ENCODE data around the gene DYNLT2B. TPM values are rescaled to one million over a fixed set of nuclear protein-coding genes. Genes with fewer than 3 reads are reported as not detected.

The DYNLT2B gene
- total and polyA plus RNA-seq, 8 donors, result 3.3 to 23.0 (median 12.8) TPM; not detected in 4

DNA sequence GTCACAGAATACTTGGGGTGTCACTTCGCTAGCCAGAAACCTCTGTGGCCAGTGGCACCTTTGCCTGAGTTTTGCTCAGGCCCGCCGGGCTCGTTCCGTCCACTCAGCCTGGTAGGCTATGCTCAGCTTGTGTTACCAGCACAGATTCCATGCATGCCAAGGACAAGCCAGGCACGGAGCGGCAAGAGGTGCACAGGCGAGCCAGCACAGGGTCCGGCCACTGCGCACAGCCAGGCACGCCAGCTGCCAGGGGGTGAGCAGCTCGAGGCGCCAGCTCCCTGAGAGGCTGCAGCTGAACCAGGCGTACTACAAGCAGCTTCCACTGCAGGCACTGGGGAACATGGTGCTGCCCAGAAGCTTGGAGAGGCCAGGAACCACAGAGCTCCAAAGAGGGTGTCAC is 45.2 kb downstream of the DYNLT2B start:
- no peak overlapping the region for H3K27ac ChIP-seq
- TF ChIP-seq POLR2AphosphoS5 (IDR thresholded peaks at IDR 0.05), result no peak
- TF ChIP-seq, protein P1, sequence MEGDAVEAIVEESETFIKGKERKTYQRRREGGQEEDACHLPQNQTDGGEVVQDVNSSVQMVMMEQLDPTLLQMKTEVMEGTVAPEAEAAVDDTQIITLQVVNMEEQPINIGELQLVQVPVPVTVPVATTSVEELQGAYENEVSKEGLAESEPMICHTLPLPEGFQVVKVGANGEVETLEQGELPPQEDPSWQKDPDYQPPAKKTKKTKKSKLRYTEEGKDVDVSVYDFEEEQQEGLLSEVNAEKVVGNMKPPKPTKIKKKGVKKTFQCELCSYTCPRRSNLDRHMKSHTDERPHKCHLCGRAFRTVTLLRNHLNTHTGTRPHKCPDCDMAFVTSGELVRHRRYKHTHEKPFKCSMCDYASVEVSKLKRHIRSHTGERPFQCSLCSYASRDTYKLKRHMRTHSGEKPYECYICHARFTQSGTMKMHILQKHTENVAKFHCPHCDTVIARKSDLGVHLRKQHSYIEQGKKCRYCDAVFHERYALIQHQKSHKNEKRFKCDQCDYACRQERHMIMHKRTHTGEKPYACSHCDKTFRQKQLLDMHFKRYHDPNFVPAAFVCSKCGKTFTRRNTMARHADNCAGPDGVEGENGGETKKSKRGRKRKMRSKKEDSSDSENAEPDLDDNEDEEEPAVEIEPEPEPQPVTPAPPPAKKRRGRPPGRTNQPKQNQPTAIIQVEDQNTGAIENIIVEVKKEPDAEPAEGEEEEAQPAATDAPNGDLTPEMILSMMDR (IDR thresholded peaks at IDR 0.05), result no peak
- no peak for TF ChIP-seq POLR2A (IDR thresholded peaks at IDR 0.05)
- no peak for TF ChIP-seq EP300 (IDR thresholded peaks at IDR 0.05)
- no peaks in the 10 kb centered on the region for H3K27me3 ChIP-seq
- intact Hi-C loops (cut with DNase I; ENCODE audit: low total_unique reads), result no loop called here
- H3K9me3 ChIP-seq, result no peaks in the 10 kb centered on the region
- peaks cover 11 to 53% (median 46%) of the 10 kb centered on the region in 4 donors for H3K36me3 ChIP-seq
- no peak overlapping the region for H3K4me3 ChIP-seq
- peaks cover 0 to 32% (median 6%) of the 10 kb centered on the region in 4 donors for H3K4me1 ChIP-seq
- no peak for DNase-seq
- WGBS, 5 donors, result 97 to 98% (median 97%) methylated on average over 5 to 14 of the region's 14 CpGs

- H3K36me3 ChIP-seq, result peaks cover 27 to 76% (median 69%) of the 10 kb centered on the region in 4 donors
- peaks cover 0 to 24% (median 4%) of the 10 kb centered on the region in 4 donors for H3K4me1 ChIP-seq
- no peak for DNase-seq
- WGBS, 5 donors, result 91 to 99% (median 94%) methylated on average over 5 of the region's 5 CpGs
- TF ChIP-seq, protein P1 (IDR thresholded peaks at IDR 0.05), result no peak
- TF ChIP-seq POLR2AphosphoS5 (IDR thresholded peaks at IDR 0.05), result no peak
- no peak for TF ChIP-seq EP300 (IDR thresholded peaks at IDR 0.05)
- TF ChIP-seq POLR2A (IDR thresholded peaks at IDR 0.05), result no peak
- intact Hi-C loops (cut with DNase I; ENCODE audit: low total_unique reads), result no loop called here
- no peak overlapping the region for H3K4me3 ChIP-seq
- no peak overlapping the region for H3K27ac ChIP-seq
- H3K27me3 ChIP-seq, result no peaks in the 10 kb centered on the region
- H3K9me3 ChIP-seq, result no peaks in the 10 kb centered on the region
These were observed 47.5 kb downstream of the DYNLT2B start for GRCh38 chr3:196270499-196270898.

DNA sequence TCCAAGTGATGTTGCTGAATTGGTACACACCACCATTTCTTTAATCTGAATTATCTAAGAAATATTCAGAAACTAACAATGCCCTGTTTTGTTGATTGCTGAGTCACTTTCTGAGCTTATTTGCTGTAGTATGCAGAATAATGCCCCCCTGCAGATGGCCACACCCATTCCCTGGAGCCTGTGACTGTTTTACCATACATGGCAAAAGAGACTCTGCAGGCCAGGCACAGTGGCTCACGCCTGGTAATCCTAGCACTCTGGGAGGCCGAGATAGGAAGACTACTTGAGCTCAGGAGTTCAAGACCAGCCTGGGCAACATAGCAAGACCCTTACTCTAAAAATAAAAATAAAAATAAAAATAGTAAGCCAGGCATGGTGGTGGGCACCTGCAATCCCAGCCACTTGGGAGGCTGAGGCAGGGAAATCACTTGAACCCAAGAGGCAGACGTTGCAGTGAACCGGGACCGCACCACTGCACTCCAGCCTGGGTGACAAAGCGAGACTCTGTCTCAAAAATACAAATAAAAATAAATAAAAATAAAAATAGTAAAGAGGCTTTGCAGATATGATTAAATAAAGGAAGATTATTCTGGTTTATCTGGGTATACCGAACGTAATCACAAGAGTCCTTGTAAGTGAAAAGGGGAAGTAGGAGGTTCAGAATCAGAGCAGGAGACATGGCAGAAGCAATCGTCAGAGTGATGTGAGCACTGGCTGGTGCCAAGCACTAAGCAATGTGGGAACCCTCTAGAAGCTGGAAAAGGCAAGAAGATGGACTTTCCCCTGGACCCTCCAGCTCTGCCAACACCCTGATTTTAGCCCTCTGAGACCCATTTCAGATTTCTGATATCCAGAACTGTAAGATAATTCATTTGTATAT is 49.5 kb downstream of the DYNLT2B start:
- TF ChIP-seq POLR2A (IDR thresholded peaks at IDR 0.05) (no peak), EP300 (IDR thresholded peaks at IDR 0.05) (no peak), POLR2AphosphoS5 (IDR thresholded peaks at IDR 0.05) (no peak)
- TF ChIP-seq, protein P1 (IDR thresholded peaks at IDR 0.05), result no peak
- intact Hi-C loops (cut with DNase I; ENCODE audit: low total_unique reads), result no loop called here
- Histone ChIP-seq H3K27me3 (no peaks in the 10 kb centered on the region), H3K4me1 (peaks cover 0 to 11% (median 0%) of the 10 kb centered on the region in 4 donors), H3K27ac (no peak overlapping the region), H3K4me3 (no peak overlapping the region), H3K36me3 (peaks cover 27 to 87% (median 85%) of the 10 kb centered on the region in 4 donors), H3K9me3 (no peaks in the 10 kb centered on the region)
- WGBS, 5 donors, result 59 to 79% (median 73%) methylated on average over 9 of the region's 9 CpGs
- DNase-seq, result no peak

DNA sequence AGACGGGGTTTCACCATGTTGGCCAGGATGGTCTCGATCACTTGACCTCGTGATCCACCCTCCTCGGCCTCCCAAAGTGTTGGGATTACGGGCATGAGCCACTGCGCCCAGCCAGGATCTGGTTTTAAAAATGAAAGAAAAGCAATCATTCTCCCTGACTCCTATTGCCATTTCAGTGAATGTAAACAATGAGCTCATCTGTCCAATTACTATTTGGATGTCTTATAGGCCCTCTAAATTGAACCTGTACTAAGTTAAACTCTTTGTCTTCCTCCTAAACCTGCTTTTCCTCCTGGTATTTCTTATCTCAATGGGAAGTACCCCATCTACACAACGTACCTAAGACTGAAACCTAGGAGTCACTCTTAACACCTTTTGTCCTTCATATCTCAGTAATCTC is 54.2 kb downstream of the DYNLT2B start:
- Histone ChIP-seq H3K27me3 (no peaks in the 10 kb centered on the region), H3K27ac (no peak overlapping the region), H3K4me1 (peaks cover 0 to 11% (median 2%) of the 10 kb centered on the region in 4 donors), H3K36me3 (peaks cover 16 to 80% (median 72%) of the 10 kb centered on the region in 4 donors), H3K4me3 (no peak overlapping the region), H3K9me3 (no peaks in the 10 kb centered on the region)
- intact Hi-C loops (cut with DNase I; ENCODE audit: low total_unique reads), result no loop called here
- TF ChIP-seq, protein P1 (IDR thresholded peaks at IDR 0.05), result no peak
- TF ChIP-seq POLR2A (IDR thresholded peaks at IDR 0.05) (no peak), EP300 (IDR thresholded peaks at IDR 0.05) (no peak), POLR2AphosphoS5 (IDR thresholded peaks at IDR 0.05) (no peak)
- no peak for DNase-seq
- WGBS, 5 donors, result 87 to 91% (median 88%) methylated on average over 7 of the region's 7 CpGs

All from stomach (tissue), 9 donors.